ENCODE data around the gene DNAJA3.

GRCh38 chr16:4411684-4412083 is 14.0 kb upstream of the DNAJA3 start:
- no peak for TF ChIP-seq CTCF (IDR thresholded peaks at IDR 0.05; ENCODE audit: insufficient read depth, low read length, poor library complexity, severe bottlenecking)
- no peak for TF ChIP-seq EZH2phosphoT487 (conservative IDR thresholded peaks at IDR 0.05; ENCODE audit: low read length)
